HepG2 (cell line): ENCODE data around the gene GLIS2. TPM values are rescaled to one million over a fixed set of nuclear protein-coding genes. Genes with fewer than 3 reads are reported as not detected.

Experiments
- AKAP8 ChIP-seq: sonication (generic); formaldehyde crosslinking; IDR thresholded peaks from 2 replicates; pipeline ENCODE4 v1.5.1; 2020; ENCODE audit warnings: mild to moderate bottlenecking, missing genetic modification reagents
- CCAR2 ChIP-seq: fragments of 200-400 bp; formaldehyde crosslinking; optimal IDR thresholded peaks from 2 replicates; pipeline ENCODE3; 2018; ENCODE audit warnings: low read depth, mild to moderate bottlenecking, low read length, moderate library complexity
- GATA4 ChIP-seq: sonication (generic); IDR thresholded peaks from 2 replicates; pipeline ENCODE4 v1.6.1; 2016; ENCODE audit warnings: antibody characterized with exemption, low read depth, borderline replicate concordance
- NCOA1 ChIP-seq: sonication (generic); formaldehyde crosslinking; IDR thresholded peaks from 2 replicates; pipeline ENCODE4 v1.9.0; 2021; ENCODE audit warnings: missing genetic modification reagents
- NCOA2 ChIP-seq: sonication (generic); formaldehyde crosslinking; IDR thresholded peaks from 2 replicates; pipeline ENCODE4 v1.8.0; 2022; ENCODE audit warnings: inconsistent platforms
- RARA ChIP-seq: IDR thresholded peaks from 2 replicates; pipeline ENCODE4 v1.6.1; 2016; ENCODE audit warnings: missing genetic modification reagents, missing compliant biosample characterization
- ZNF205 ChIP-seq: IDR thresholded peaks from 2 replicates; pipeline ENCODE4 v1.6.1; 2018; ENCODE audit warnings: missing biosample characterization, missing genetic modification reagents
- ZNF354B ChIP-seq: sonication (generic); formaldehyde crosslinking; IDR thresholded peaks from 2 replicates; pipeline ENCODE4 v1.8.0; 2022; ENCODE audit warnings: mild to moderate bottlenecking, missing genetic modification reagents
- ZNF430 ChIP-seq: sonication (generic); formaldehyde crosslinking; IDR thresholded peaks from 2 replicates; pipeline ENCODE4 v1.9.0; 2021; ENCODE audit warnings: mild to moderate bottlenecking, missing genetic modification reagents
- ZNF773 ChIP-seq: sonication (generic); formaldehyde crosslinking; IDR thresholded peaks from 2 replicates; pipeline ENCODE4 v1.4.0; 2020; ENCODE audit warnings: missing genetic modification reagents, borderline replicate concordance
- polyA plus RNA-seq, 8 experiments: library from polyadenylated mRNA; depleted of rRNA in 3 of 8; stranded (reverse) in 7 of 8; unstranded in 1 of 8; fragments of >200 nt; fragmentation: Illumina TruSeq in 4 of 8; extraction: Trizol in 4 of 8; gene quantifications; 2 replicates each; pipeline versions ENCODE4 v1.2.1 to v1.2.3, GENCODE V29; 2011 to 2016; ENCODE audit warnings: low read depth in 4 of 8, missing spikeins in 1 of 8, mixed read lengths in 1 of 8; ENCODE audit not compliant: insufficient read depth in 1 of 8
- total RNA-seq, 5 experiments: library from RNA; depleted of rRNA; stranded (reverse); fragments of >200 nt; fragmentation: Illumina TruSeq; extraction: Trizol; gene quantifications; 2 replicates each; pipeline ENCODE4 v1.2.3, GENCODE V29; 2016; ENCODE audit warnings: low read depth in 1 of 5
- TF ChIP-seq, protein P1 (sequence below): sonication (generic); formaldehyde crosslinking; IDR thresholded peaks from 2 replicates; pipeline ENCODE4 v1.9.0; 2021; ENCODE audit warnings: mild to moderate bottlenecking, missing genetic modification reagents
- TF ChIP-seq, protein P2 (sequence below): sonication (generic); formaldehyde crosslinking; IDR thresholded peaks from 2 replicates; pipeline ENCODE4; 2020; ENCODE audit warnings: missing genetic modification reagents, mild to moderate bottlenecking, borderline replicate concordance
- TF ChIP-seq, protein P3 (sequence below): sonication (generic); formaldehyde crosslinking; IDR thresholded peaks from 2 replicates; pipeline ENCODE4 v1.8.1; 2023; ENCODE audit warnings: mild to moderate bottlenecking, missing genetic modification reagents
- TF ChIP-seq, protein P4 (sequence below): sonication (generic); formaldehyde crosslinking; IDR thresholded peaks from 2 replicates; pipeline ENCODE4 v1.8.1; 2023; ENCODE audit warnings: mild to moderate bottlenecking, missing genetic modification reagents

The GLIS2 gene
- total and polyA plus RNA-seq, 2 of the 13 experiments (the other 11 are each of a cell fraction or from before 2014, with no cell fraction given) = 0.28 to 0.29 TPM

DNA sequence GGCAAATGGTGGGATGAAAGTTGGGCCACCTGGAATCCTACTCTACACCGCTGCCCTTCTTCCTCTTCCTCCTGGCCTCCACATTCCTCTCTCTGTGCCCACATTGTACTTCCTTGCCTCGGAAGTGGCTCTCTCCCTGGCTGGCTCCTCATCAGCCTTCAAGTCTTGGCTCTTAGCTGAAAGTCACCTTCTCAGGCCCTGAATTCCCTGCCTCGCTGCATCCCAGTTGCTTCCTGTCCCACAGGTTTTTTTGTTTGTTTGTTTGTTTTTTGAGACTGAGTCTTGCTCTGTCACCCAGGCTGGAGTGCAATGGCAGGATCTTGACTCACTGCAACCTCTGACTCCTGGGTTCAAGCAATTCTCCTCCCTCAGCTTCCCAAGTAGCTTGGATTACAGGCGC is 37.8 kb downstream of the GLIS2 start (continued):
- TF ChIP-seq, protein P1, sequence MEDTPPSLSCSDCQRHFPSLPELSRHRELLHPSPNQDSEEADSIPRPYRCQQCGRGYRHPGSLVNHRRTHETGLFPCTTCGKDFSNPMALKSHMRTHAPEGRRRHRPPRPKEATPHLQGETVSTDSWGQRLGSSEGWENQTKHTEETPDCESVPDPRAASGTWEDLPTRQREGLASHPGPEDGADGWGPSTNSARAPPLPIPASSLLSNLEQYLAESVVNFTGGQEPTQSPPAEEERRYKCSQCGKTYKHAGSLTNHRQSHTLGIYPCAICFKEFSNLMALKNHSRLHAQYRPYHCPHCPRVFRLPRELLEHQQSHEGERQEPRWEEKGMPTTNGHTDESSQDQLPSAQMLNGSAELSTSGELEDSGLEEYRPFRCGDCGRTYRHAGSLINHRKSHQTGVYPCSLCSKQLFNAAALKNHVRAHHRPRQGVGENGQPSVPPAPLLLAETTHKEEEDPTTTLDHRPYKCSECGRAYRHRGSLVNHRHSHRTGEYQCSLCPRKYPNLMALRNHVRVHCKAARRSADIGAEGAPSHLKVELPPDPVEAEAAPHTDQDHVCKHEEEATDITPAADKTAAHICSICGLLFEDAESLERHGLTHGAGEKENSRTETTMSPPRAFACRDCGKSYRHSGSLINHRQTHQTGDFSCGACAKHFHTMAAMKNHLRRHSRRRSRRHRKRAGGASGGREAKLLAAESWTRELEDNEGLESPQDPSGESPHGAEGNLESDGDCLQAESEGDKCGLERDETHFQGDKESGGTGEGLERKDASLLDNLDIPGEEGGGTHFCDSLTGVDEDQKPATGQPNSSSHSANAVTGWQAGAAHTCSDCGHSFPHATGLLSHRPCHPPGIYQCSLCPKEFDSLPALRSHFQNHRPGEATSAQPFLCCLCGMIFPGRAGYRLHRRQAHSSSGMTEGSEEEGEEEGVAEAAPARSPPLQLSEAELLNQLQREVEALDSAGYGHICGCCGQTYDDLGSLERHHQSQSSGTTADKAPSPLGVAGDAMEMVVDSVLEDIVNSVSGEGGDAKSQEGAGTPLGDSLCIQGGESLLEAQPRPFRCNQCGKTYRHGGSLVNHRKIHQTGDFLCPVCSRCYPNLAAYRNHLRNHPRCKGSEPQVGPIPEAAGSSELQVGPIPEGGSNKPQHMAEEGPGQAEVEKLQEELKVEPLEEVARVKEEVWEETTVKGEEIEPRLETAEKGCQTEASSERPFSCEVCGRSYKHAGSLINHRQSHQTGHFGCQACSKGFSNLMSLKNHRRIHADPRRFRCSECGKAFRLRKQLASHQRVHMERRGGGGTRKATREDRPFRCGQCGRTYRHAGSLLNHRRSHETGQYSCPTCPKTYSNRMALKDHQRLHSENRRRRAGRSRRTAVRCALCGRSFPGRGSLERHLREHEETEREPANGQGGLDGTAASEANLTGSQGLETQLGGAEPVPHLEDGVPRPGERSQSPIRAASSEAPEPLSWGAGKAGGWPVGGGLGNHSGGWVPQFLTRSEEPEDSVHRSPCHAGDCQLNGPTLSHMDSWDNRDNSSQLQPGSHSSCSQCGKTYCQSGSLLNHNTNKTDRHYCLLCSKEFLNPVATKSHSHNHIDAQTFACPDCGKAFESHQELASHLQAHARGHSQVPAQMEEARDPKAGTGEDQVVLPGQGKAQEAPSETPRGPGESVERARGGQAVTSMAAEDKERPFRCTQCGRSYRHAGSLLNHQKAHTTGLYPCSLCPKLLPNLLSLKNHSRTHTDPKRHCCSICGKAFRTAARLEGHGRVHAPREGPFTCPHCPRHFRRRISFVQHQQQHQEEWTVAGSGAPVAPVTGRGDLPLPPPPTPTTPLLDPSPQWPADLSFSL (CRISPR knock-in tag) = no peak
- TF ChIP-seq AKAP8 (CRISPR knock-in tag) (no peak), RARA (CRISPR knock-in tag) (no peak), ZNF430 (CRISPR knock-in tag) (no peak), CCAR2 (no peak), GATA4 (no peak), ZNF205 (CRISPR knock-in tag) (no peak), NCOA2 (no peak), ZNF354B (CRISPR knock-in tag) (no peak), NCOA1 (CRISPR knock-in tag) (no peak), ZNF773 (CRISPR knock-in tag) (no peak)
- TF ChIP-seq, protein P2, sequence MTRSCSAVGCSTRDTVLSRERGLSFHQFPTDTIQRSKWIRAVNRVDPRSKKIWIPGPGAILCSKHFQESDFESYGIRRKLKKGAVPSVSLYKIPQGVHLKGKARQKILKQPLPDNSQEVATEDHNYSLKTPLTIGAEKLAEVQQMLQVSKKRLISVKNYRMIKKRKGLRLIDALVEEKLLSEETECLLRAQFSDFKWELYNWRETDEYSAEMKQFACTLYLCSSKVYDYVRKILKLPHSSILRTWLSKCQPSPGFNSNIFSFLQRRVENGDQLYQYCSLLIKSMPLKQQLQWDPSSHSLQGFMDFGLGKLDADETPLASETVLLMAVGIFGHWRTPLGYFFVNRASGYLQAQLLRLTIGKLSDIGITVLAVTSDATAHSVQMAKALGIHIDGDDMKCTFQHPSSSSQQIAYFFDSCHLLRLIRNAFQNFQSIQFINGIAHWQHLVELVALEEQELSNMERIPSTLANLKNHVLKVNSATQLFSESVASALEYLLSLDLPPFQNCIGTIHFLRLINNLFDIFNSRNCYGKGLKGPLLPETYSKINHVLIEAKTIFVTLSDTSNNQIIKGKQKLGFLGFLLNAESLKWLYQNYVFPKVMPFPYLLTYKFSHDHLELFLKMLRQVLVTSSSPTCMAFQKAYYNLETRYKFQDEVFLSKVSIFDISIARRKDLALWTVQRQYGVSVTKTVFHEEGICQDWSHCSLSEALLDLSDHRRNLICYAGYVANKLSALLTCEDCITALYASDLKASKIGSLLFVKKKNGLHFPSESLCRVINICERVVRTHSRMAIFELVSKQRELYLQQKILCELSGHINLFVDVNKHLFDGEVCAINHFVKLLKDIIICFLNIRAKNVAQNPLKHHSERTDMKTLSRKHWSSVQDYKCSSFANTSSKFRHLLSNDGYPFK = no peak
- TF ChIP-seq, protein P3, sequence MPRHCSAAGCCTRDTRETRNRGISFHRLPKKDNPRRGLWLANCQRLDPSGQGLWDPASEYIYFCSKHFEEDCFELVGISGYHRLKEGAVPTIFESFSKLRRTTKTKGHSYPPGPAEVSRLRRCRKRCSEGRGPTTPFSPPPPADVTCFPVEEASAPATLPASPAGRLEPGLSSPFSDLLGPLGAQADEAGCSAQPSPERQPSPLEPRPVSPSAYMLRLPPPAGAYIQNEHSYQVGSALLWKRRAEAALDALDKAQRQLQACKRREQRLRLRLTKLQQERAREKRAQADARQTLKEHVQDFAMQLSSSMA (CRISPR knock-in tag) = no peak
- TF ChIP-seq, protein P4, sequence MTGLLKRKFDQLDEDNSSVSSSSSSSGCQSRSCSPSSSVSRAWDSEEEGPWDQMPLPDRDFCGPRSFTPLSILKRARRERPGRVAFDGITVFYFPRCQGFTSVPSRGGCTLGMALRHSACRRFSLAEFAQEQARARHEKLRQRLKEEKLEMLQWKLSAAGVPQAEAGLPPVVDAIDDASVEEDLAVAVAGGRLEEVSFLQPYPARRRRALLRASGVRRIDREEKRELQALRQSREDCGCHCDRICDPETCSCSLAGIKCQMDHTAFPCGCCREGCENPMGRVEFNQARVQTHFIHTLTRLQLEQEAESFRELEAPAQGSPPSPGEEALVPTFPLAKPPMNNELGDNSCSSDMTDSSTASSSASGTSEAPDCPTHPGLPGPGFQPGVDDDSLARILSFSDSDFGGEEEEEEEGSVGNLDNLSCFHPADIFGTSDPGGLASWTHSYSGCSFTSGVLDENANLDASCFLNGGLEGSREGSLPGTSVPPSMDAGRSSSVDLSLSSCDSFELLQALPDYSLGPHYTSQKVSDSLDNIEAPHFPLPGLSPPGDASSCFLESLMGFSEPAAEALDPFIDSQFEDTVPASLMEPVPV = no peak
